Choroid plexus epithelial cell (primary cell): Measurements from ENCODE around the gene SMIM29.

Source experiments
- DNase-seq: peaks from one replicate; pipeline ENCODE4 v3.0.0-alpha.2; 2010; ENCODE audit warnings: low read depth
- H3K4me3 ChIP-seq: 2 replicates; pipeline ENCODE4 v1.5.1; 2011; ENCODE audit warnings: low read depth, mild to moderate bottlenecking, control low read depth, low read length, moderate library complexity
- TF ChIP-seq, protein P1 (sequence below): conservative IDR thresholded peaks from 2 replicates; pipeline ENCODE4 v1.5.1; 2011; ENCODE audit warnings: low read depth, mild to moderate bottlenecking, control low read depth, inconsistent platforms, low read length, moderate library complexity

SMIM29 gene

DNA sequence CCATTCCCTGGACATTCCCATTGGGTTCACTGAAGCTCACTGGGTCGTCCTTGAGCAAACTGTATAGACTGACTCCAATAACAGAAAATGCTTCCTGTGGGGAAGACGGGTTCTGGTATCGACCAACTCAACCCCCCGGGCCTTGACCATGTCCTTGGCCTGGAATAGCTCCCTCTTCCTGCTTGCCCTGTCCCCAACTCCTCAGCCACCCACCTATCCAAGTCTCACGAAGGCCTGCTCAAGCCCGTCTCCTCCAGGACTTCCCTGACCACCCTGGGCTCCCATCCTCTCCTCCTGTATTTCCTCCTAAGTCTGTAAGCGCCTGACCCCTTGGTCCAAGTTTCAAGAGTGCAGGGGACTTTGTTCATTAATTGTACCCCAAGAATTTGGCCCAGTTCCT is 14.9 kb downstream of the SMIM29 start:
- DNase-seq = no peak
- no peak overlapping the region for H3K4me3 ChIP-seq
- TF ChIP-seq, protein P1, sequence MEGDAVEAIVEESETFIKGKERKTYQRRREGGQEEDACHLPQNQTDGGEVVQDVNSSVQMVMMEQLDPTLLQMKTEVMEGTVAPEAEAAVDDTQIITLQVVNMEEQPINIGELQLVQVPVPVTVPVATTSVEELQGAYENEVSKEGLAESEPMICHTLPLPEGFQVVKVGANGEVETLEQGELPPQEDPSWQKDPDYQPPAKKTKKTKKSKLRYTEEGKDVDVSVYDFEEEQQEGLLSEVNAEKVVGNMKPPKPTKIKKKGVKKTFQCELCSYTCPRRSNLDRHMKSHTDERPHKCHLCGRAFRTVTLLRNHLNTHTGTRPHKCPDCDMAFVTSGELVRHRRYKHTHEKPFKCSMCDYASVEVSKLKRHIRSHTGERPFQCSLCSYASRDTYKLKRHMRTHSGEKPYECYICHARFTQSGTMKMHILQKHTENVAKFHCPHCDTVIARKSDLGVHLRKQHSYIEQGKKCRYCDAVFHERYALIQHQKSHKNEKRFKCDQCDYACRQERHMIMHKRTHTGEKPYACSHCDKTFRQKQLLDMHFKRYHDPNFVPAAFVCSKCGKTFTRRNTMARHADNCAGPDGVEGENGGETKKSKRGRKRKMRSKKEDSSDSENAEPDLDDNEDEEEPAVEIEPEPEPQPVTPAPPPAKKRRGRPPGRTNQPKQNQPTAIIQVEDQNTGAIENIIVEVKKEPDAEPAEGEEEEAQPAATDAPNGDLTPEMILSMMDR = no peak

DNA sequence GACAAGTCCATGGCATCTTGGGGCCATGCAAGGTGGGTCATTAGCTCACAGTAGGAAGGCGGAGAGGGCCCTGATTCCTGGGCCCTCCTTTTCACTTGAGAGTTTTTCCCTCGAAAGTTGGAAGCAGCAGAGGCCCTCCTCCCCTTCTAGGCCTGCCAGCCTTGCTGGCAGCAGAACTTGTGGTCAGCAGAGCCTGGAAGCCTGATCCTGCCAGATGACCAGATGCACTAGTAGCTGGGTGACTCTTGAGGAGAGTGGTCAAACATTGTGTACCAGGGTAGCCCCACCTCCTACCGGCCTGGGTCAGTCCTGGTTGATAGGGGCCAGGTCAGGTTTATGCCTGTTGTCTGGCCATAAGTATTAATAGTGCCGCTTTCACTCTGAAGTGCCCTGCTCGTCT is 15.9 kb downstream of the SMIM29 start:
- DNase-seq = no peak
- TF ChIP-seq, protein P1 = no peak
- H3K4me3 ChIP-seq = no peak overlapping the region

DNA sequence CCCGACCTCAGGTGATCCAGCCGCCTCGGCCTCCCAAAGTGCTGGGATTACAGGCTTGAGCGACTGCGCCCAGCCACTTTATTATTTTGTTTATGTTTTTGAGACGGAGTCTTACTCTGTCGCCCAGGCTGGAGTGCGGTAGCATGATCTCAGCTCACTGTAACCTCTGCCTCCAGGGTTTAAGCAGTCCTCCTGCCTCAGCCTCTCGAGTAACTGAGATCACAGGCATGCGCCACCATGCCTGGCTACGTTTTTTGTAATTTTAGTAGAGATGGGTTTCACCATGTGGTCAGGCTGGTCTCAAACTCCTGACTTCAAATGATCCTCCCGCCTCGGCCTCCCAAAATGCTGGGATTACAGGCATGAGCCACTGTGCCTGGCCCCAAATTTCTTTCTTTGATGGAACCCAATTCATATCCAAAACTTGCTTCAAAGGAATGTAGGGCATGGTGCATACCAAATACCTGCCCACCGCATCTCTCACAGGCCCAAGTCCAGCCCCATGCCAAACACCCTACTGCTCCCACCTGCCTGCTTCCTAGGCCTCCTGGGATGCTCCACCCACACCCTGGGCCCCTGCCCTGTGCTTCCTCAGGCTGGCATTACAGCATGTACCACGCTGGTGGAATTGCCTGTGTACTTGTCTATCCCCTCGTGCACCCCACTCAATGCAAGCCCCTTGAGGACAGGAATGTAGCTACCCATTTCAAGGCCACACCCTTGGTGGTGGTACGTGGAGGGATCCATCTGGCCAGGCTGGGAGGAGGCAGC is 17.1 kb downstream of the SMIM29 start:
- no peak overlapping the region for H3K4me3 ChIP-seq
- no peak for DNase-seq
- TF ChIP-seq, protein P1 = no peak

DNA sequence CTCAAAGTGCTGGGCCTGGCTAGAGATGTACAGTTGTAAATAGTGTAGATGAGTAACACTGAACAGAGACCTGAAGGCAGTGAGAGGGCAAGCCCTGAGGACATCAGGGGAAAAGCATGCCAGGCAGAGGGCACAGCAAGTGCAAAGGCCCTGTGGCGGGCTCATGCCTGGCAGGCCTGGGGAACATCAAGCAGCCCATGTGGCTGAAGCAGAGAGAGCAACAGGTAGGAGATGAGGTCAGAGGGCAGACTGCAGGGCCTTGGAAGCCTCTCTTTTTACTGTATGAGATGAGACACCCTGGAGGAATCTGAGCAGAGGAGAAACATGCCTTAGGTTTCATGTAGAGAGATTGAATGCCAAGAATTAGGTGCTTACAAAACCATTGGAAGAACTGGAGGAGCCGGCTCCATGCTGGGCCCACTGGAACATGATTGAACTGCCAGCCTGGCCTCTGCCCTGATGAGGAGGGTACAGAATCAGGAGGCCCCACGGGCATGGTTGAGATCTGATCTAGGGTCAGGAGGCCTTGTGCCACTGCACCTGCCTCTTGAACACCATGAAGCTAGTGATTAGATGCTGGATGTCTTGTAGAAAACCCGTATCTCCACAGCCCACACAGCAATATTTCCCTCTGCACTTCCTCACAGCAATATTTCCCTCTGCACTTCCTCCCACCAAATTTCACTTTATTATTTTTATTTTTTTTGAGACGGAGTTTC is 18.0 kb downstream of the SMIM29 start:
- DNase-seq = peak; percentile 33
- TF ChIP-seq, protein P1 = no peak
- no peak overlapping the region for H3K4me3 ChIP-seq

DNA sequence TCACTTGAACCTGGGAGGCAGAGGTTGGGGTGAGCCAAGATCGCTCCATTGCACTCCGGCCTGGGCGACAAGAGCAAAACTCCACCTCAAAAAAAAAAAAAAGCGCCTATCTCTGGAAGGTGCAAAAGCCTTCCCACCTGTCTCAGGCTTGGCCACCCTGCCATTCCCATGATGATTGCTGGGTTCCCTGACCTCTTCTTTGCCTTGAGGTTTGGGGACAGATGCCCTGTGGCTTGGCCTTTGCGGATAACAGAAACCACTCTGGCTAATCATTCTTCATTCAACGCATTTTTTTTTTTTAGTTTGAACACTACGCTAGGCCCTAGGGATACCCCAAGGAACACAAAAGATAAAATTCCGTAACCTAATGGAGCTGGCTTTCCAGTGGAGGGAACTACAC is 18.9 kb downstream of the SMIM29 start:
- TF ChIP-seq, protein P1 = no peak
- H3K4me3 ChIP-seq = no peak overlapping the region
- no peak for DNase-seq

DNA sequence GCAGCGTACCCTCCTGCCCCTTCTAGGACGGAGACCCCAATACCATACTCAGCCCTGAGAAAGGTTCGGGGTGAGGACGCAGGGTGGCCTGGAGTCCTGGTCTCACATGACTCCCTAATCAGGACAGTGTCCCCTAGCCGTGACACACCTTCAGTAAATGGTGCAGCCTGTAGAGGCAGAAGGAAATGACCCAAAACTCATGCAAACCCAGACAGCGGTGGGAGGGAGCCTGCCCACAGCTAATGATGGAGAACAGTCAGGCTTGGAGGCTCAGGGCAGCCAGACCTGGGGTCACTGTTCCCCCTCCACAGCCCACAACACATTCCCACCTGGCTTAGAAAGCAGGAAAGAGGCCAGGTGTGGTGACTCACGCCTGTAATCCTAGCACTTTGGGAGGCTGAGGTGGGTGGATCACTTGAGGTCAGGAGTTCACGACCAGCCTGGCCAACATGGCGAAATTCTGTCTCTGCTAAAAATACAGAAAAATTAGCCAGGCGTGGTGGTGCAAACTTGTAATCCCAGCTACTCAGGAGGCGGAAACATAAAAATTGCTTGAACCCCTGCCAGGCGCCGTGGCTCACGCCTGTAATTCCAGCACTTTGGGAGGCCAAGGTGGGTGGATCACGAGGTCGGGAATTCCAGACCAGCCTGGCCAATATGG is 20.9 kb downstream of the SMIM29 start:
- no peak overlapping the region for H3K4me3 ChIP-seq
- no peak for DNase-seq
- TF ChIP-seq, protein P1 = no peak
